22Rv1 (cell line): ENCODE results near the gene LTBP2.

Experiments
- H3K27ac ChIP-seq: fragments of 450-650 bp; 2 replicates; pipeline ENCODE4 v1.5.1; 2017
- CTCF ChIP-seq: fragments of 450-650 bp; IDR thresholded peaks from 2 replicates; pipeline ENCODE4 v1.5.1; 2017; ENCODE audit warnings: mild to moderate bottlenecking
- ZFX ChIP-seq: fragments of 450-650 bp; IDR thresholded peaks from 2 replicates; pipeline ENCODE4 v1.6.1; 2017; ENCODE audit warnings: antibody characterized with exemption, borderline replicate concordance

The LTBP2 gene

GRCh38 chr14:74569806-74570591 lies 42.0 kb downstream of the LTBP2 start:
- TF ChIP-seq CTCF (no peak), ZFX (no peak)
- H3K27ac ChIP-seq: no peak overlapping the region

DNA sequence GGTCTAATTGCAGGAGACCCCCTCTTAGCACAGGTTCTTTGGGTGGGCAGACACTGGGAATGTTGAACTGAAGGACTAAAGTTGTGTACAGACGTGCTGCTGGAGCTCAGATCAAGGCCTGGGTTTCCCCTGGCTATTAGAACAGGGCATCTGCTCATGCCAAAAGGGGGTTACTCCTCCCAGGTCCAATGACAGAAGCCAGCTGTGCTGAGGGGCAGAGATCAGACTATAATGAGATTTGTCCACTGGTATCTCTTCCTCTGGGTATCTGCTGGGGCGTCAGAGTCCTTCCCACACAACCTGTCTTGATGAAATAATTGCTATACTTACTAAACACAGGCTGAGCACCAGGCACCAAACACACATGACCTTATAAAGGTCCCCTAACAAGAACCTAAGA lies 42.6 kb downstream of the LTBP2 start:
- H3K27ac ChIP-seq: no peak overlapping the region
- TF ChIP-seq ZFX (no peak), CTCF (no peak)

DNA sequence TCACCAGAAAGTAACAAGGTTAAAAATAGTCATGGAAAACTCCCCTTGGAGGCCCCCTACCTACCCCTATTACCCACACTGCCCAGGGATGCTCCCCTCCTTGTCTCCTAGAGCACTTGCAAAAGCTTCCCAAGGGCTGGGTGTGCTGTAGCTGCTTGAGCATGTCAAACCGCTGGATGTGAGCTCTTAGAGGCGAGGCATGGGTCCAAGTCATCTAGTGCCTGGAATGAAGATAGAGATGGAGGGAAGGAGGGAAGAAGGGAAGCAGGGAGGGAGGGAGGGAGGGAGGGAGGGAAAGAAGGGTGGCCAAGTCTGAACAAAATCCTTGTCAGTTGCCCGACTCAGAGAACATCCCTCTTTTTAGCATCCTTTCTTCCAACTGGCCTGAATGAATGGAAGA lies 43.1 kb downstream of the LTBP2 start:
- TF ChIP-seq CTCF (no peak), ZFX (no peak)
- H3K27ac ChIP-seq: no peak overlapping the region

DNA sequence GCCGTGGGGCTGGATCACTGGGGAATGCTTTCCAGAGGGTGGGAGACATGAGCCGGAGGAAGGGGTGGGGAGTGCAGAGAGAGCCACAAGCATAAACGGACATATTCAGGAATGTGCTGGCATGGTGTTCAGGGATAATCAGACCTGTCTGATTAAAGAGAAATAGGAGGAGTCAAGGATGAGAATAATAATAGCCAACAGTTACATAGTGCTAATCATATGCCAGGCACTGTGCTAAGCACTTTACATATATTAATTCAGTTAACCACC lies 43.7 kb downstream of the LTBP2 start:
- no peak for TF ChIP-seq CTCF
- H3K27ac ChIP-seq: no peak overlapping the region

GRCh38 chr14:74567646-74568379 lies 44.2 kb downstream of the LTBP2 start:
- no peak overlapping the region for H3K27ac ChIP-seq

DNA sequence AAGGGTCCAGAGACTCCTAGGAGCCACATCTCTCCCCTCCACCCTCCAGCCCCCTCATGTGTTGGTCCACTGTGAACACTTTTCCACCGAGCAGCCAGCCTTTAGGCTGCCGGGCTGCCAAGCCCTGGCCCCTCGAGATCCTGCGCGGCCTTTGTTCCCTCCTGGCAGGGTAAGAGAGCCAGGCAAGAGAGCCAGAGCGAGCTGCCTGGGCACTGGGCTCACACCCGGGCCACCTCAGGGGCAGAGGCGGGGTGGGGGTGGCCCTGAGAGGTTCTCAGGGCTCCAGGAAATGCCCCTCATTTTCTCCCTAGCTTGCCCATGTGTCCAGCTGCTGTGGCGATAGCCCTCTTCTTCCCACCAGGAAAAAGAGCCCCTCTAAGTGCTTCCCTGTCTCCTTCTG lies 44.8 kb downstream of the LTBP2 start:
- TF ChIP-seq ZFX (no peak), CTCF (no peak)
- no peak overlapping the region for H3K27ac ChIP-seq

More at GRCh38 chr14:74567646-74568379, 44.2 kb downstream of the LTBP2 start:
- no peak for TF ChIP-seq ZFX

DNA sequence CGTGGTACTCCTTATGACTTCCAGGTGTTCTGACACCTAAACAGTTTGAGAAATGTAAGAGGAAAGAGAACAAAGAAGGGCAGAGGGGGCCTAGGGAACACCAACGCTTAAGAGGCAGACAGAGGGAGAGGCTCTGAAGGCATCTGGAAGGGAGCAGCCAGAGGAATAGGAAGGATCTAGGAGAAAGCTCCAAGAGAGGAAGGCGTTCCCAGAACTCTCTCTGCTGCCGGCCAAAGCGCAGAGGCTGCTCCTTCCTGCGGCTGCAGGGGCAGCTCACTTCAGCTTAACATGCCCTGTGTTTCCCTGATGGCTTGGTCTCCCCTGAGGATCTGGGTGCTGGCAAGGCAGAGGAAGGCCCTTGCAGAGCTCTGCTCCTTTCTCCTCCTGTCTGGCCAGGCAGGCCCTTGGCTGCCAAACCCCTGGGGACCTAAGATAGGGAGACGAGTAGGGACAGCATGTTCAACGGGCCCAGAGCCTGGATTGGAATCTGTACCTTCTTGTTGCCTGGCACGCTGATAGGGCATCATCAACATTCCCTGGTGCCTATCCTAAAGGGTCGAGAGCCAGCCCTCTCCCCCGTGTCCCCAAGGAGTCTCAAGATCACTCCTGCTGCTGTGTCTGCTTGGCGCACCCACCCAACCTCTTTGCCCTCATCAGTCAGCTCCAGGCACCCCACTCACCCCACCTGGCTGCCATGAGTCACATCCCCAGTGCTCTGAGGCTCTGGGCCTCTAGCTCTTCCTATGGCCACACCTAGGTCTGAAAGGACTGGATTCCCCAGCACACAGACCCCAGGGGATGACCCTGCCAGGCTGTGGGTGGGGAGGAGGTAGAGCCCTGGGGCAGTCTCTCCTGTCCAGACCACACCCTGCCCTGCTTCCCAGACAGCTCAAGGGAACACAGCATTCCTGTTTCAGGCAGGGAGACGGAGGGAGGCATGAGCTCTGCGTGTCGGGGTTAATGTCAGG lies 45.6 kb downstream of the LTBP2 start:
- no peak for TF ChIP-seq CTCF
- no peak for TF ChIP-seq ZFX
- H3K27ac ChIP-seq: no peak overlapping the region
